Left ventricle myocardium inferior (tissue), 1 donor: ENCODE measurements around the gene PTPN14. TPM values are rescaled to one million over a fixed set of nuclear protein-coding genes. Genes with fewer than 3 reads are reported as not detected.

ENCODE experiments used
- DNase-seq: peaks from one replicate; pipeline ENCODE4 v3.0.0-alpha.2; 2020
- H3K27ac ChIP-seq: fragments of 200-600 bp; replicated peaks from 2 replicates; pipeline ENCODE4 v1.8.0; 2021
- H3K27me3 ChIP-seq: fragments of 200-600 bp; 2 replicates; pipeline ENCODE4 v1.8.0; 2021; ENCODE audit warnings: low read depth
- H3K36me3 ChIP-seq: fragments of 200-600 bp; 2 replicates; pipeline ENCODE4 v1.8.0; 2021
- H3K4me1 ChIP-seq: fragments of 200-600 bp; 2 replicates; pipeline ENCODE4 v1.8.0; 2021
- H3K4me3 ChIP-seq: fragments of 200-600 bp; 2 replicates; pipeline ENCODE4 v1.8.0; 2021; ENCODE audit warnings: mild to moderate bottlenecking, moderate library complexity
- H3K9me3 ChIP-seq: fragments of 200-600 bp; replicated peaks from 2 replicates; pipeline ENCODE4 v1.8.0; 2021
- CTCF ChIP-seq: fragments of 200-600 bp; IDR thresholded peaks from 2 replicates; pipeline ENCODE4 v1.8.0; 2021; ENCODE audit warnings: antibody characterized with exemption, mild to moderate bottlenecking, borderline replicate concordance
- intact Hi-C: fragments of 100-400 bp; cut with micrococcal nuclease; formaldehyde crosslinking; loops from one replicate; pipeline ENCODE4 v1.11.0; 2022
- total RNA-seq: library from RNA; stranded (reverse); fragmentation: NEBNext Ultra II Directional; extraction: Animal tissue kit (Norgen Biotek cat#: 25700); gene quantifications from one replicate; pipeline ENCODE4 v1.2.1, GENCODE V29; 2021
- donor health status: DM: no; HTN: yes; CAD: no; lungs with severe emphysema.

Gene PTPN14
- total RNA-seq, 1 donor from 2014 or later = 32.5 TPM

GRCh38 chr1:214571281-214571680, 19.9 kb upstream of the PTPN14 start:
- H3K27me3 ChIP-seq = no peaks in the 10 kb centered on the region
- H3K27ac ChIP-seq = peak overlapping the region; percentile 32
- TF ChIP-seq CTCF = no peak
- H3K36me3 ChIP-seq = peaks cover 4% of the 10 kb centered on the region
- H3K9me3 ChIP-seq = peaks cover 12% of the 10 kb centered on the region
- no peak overlapping the region for H3K4me3 ChIP-seq
- no peak for DNase-seq
- intact Hi-C loops = no loop called here
- H3K4me1 ChIP-seq = peaks cover 7% of the 10 kb centered on the region

- intact Hi-C loops = no loop called here
- no peak overlapping the region for H3K4me3 ChIP-seq
- no peaks in the 10 kb centered on the region for H3K36me3 ChIP-seq
- no peak overlapping the region for H3K27ac ChIP-seq
- no peak for TF ChIP-seq CTCF
- H3K9me3 ChIP-seq = peaks cover 4% of the 10 kb centered on the region
- no peak for DNase-seq
- no peaks in the 10 kb centered on the region for H3K27me3 ChIP-seq
- peaks cover 7% of the 10 kb centered on the region for H3K4me1 ChIP-seq
These were observed 19.0 kb upstream of the PTPN14 start for GRCh38 chr1:214570442-214570841.

- Histone ChIP-seq H3K27ac (no peak overlapping the region), H3K4me3 (no peak overlapping the region), H3K27me3 (no peaks in the 10 kb centered on the region), H3K36me3 (no peaks in the 10 kb centered on the region), H3K4me1 (peaks cover 7% of the 10 kb centered on the region), H3K9me3 (no peaks in the 10 kb centered on the region)
- no peak for DNase-seq
- intact Hi-C loops = no loop called here
- no peak for TF ChIP-seq CTCF
These were observed 18.1 kb upstream of the PTPN14 start for GRCh38 chr1:214569357-214570004.

- intact Hi-C loops = no loop called here
- H3K9me3 ChIP-seq = no peaks in the 10 kb centered on the region
- no peaks in the 10 kb centered on the region for H3K36me3 ChIP-seq
- H3K27me3 ChIP-seq = no peaks in the 10 kb centered on the region
- no peak for TF ChIP-seq CTCF
- H3K4me3 ChIP-seq = no peak overlapping the region
- peak overlapping the region; percentile 8 for H3K27ac ChIP-seq
- DNase-seq = no peak
- peaks cover 7% of the 10 kb centered on the region for H3K4me1 ChIP-seq
These were observed 16.9 kb upstream of the PTPN14 start for GRCh38 chr1:214568328-214568727.

GRCh38 chr1:214567481-214567980, 16.1 kb upstream of the PTPN14 start:
- H3K4me3 ChIP-seq = no peak overlapping the region
- no peaks in the 10 kb centered on the region for H3K36me3 ChIP-seq
- peaks cover 7% of the 10 kb centered on the region for H3K4me1 ChIP-seq
- H3K27ac ChIP-seq = no peak overlapping the region
- H3K27me3 ChIP-seq = no peaks in the 10 kb centered on the region
- TF ChIP-seq CTCF = no peak
- DNase-seq = no peak
- intact Hi-C loops = no loop called here
- H3K9me3 ChIP-seq = no peaks in the 10 kb centered on the region
